Measurements from ENCODE around the gene YARS1. TPM values are rescaled to one million over a fixed set of nuclear protein-coding genes. Genes with fewer than 3 reads are reported as not detected.

Gene YARS1
- total RNA-seq (2014; rRNA removed): 108 and 115 TPM in 2 replicates
- percentile 94 among the genes with signal in this experiment for Bru-seq, nascent RNA
- BruChase-seq, experiment 1, labeled RNA remaining after a 6-hour chase: percentile 95 among the genes with signal in this experiment
- percentile 96 among the genes with signal in this experiment for BruChase-seq, experiment 2, labeled RNA remaining after a 2-hour chase
- long read RNA-seq, transcript YARS-201 (13 exons, 3,238 nt): major isoform, 181 of 270 reads
- long read RNA-seq, partial matches to known transcripts: 36 of 270 reads
- long read RNA-seq, other reads (novel, unspliced or antisense): 47 of 270 reads

GRCh38 chr1:32817159-32817814 is at the start of gene YARS1, which contains the start of gene S100PBP:
Gene YARS1 (minus strand): TSS chr1:32817358. CDS start chr1:32817244, 114 bp downstream.
Gene S100PBP (plus strand): TSS chr1:32817653. CDS start chr1:32826100, 8,447 bp downstream.
- peak within 1 kb of the TSS; percentile 83 for H3K4me2 ChIP-seq (ENCODE audit: low read length)
- peak within 1 kb of the TSS; percentile 90 for H2AFZ ChIP-seq (ENCODE audit: low read length)
- CTCF ChIA-PET: interaction anchor here (1.1 kb wide), 1 partner anchor 105 kb away, joined by 3 read pairs; no protein-coding TSS in a partner anchor
- BruUV-seq (replicated peaks): no TSS peak
- H4K20me1 ChIP-seq (ENCODE audit: low read length): no peaks in the 10 kb centered on the region
- H3K9me2 ChIP-seq (replicated peaks; ENCODE audit: low read length): no peaks in the 10 kb centered on the region
- peak within 1 kb of the TSS; percentile 97 for H3K9ac ChIP-seq (ENCODE audit: low read length)
- H3K27ac ChIP-seq (ENCODE audit: low read length): peak within 1 kb of the TSS; percentile 83
- H3K4me1 ChIP-seq (ENCODE audit: insufficient read depth, low read length): peaks cover 29% of the 10 kb centered on the region
- H3K27me3 ChIP-seq (ENCODE audit: low read length): no peaks in the 10 kb centered on the region
- intact Hi-C loops (cut with micrococcal nuclease): loop anchor here (2.0 kb wide), 1 partner anchor 18 kb away; no protein-coding TSS in a partner anchor
- POLR2A ChIA-PET (ENCODE audit: unreplicated experiment): interaction anchor here (0.6 kb wide), 1 partner anchor 136 kb away, joined by 4 read pairs; no protein-coding TSS in a partner anchor
- peaks cover 82% of the 10 kb centered on the region for H3K79me2 ChIP-seq (ENCODE audit: low read length)
- ATAC-seq: peak; percentile 92
- peak; percentile 98 for DNase-seq
- H3K9me3 ChIP-seq (ENCODE audit: low read length): no peaks in the 10 kb centered on the region
- no peaks in the 10 kb centered on the region for H3K36me3 ChIP-seq (ENCODE audit: low read depth, low read length)
- peak within 1 kb of the TSS; percentile 89 for H3K4me3 ChIP-seq (ENCODE audit: low read length)
- no peak for TF ChIP-seq EZH2phosphoT487 (IDR thresholded peaks at IDR 0.05; ENCODE audit: borderline replicate concordance, low read length)
- no peak for TF ChIP-seq EZH2 (IDR thresholded peaks at IDR 0.05; ENCODE audit: low read length, unreplicated experiment)
- no peak for TF ChIP-seq CTCF (conservative IDR thresholded peaks at IDR 0.05; ENCODE audit: low read depth, low read length)
- H3F3A ChIP-seq (ENCODE audit: low read length, unreplicated experiment): no peaks in the 10 kb centered on the region

- POLR2A ChIA-PET (ENCODE audit: unreplicated experiment): no interaction called here
- no TSS peak for BruUV-seq (replicated peaks)
- no peak for DNase-seq
- Histone ChIP-seq H3K9ac (ENCODE audit: low read length) (no peak overlapping the region), H3K36me3 (ENCODE audit: low read depth, low read length) (no peaks in the 10 kb centered on the region), H3K9me3 (ENCODE audit: low read length) (no peaks in the 10 kb centered on the region), H4K20me1 (ENCODE audit: low read length) (no peaks in the 10 kb centered on the region), H3K4me1 (ENCODE audit: insufficient read depth, low read length) (no peaks in the 10 kb centered on the region), H2AFZ (ENCODE audit: low read length) (no peak overlapping the region), H3K79me2 (ENCODE audit: low read length) (no peaks in the 10 kb centered on the region), H3K27ac (ENCODE audit: low read length) (no peak overlapping the region), H3K4me3 (ENCODE audit: low read length) (no peak overlapping the region), H3K9me2 (replicated peaks; ENCODE audit: low read length) (no peaks in the 10 kb centered on the region), H3K4me2 (ENCODE audit: low read length) (no peak overlapping the region), H3K27me3 (ENCODE audit: low read length) (peaks cover 5% of the 10 kb centered on the region; the same call in 1 of the 2 replicates), H3F3A (ENCODE audit: low read length, unreplicated experiment) (no peaks in the 10 kb centered on the region)
- ATAC-seq: no peak
- CTCF ChIA-PET: no interaction called here
- TF ChIP-seq EZH2 (IDR thresholded peaks at IDR 0.05; ENCODE audit: low read length, unreplicated experiment) (no peak), EZH2phosphoT487 (IDR thresholded peaks at IDR 0.05; ENCODE audit: borderline replicate concordance, low read length) (no peak), CTCF (conservative IDR thresholded peaks at IDR 0.05; ENCODE audit: low read depth, low read length) (no peak)
- intact Hi-C loops (cut with micrococcal nuclease): no loop called here
Measured at GRCh38 chr1:32865639-32866405, 48.7 kb upstream of the YARS1 start.
